ENCODE measurements around the gene SERINC2.

GRCh38 chr1:31467005-31467674 is 54.1 kb downstream of the SERINC2 start:
- TF ChIP-seq POLR2A (IDR thresholded peaks at IDR 0.05) (no peak), CTCF (IDR thresholded peaks at IDR 0.05 in 8 of 11, conservative IDR thresholded peaks at IDR 0.05 in 3 of 11) (no peak), POLR2AphosphoS5 (IDR thresholded peaks at IDR 0.05) (no peak)

Measured in spleen (tissue), 7 donors.